Measurements from ENCODE around the gene MGP.

DNA sequence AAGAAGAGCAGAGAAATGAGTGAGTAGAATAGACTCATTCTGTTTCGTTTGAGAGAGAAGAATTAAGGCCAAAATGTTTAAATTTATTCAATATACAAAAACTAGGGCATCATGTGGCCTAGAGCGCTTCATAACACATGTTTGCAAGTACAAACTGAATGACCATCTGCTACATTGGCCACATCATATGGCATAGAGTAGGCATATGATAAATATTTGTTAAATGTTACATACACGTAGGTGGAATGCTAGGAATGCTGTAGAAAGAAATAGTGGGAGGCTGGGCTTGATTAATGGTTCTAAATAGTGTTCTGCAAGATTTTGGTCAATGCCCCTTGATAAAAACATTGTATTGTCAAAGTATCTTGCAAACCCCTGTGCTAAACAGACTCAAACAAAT lies 10.8 kb downstream of the MGP start:
- TF ChIP-seq EZH2 (IDR thresholded peaks at IDR 0.05; ENCODE audit: borderline replicate concordance): no peak
- TF ChIP-seq, protein P1, sequence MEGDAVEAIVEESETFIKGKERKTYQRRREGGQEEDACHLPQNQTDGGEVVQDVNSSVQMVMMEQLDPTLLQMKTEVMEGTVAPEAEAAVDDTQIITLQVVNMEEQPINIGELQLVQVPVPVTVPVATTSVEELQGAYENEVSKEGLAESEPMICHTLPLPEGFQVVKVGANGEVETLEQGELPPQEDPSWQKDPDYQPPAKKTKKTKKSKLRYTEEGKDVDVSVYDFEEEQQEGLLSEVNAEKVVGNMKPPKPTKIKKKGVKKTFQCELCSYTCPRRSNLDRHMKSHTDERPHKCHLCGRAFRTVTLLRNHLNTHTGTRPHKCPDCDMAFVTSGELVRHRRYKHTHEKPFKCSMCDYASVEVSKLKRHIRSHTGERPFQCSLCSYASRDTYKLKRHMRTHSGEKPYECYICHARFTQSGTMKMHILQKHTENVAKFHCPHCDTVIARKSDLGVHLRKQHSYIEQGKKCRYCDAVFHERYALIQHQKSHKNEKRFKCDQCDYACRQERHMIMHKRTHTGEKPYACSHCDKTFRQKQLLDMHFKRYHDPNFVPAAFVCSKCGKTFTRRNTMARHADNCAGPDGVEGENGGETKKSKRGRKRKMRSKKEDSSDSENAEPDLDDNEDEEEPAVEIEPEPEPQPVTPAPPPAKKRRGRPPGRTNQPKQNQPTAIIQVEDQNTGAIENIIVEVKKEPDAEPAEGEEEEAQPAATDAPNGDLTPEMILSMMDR (IDR thresholded peaks at IDR 0.05; ENCODE audit: poor library complexity): no peak

All from hepatocyte (in vitro differentiated cells).